SU-DHL-6 (cell line): ENCODE measurements around the gene FNTB.

ENCODE experiments used
- H2AFZ ChIP-seq: fragments of 200-600 bp; sonication (generic); 2 replicates; pipeline ENCODE4 v1.6.1; 2014; ENCODE audit warnings: low read depth, mild to moderate bottlenecking, moderate library complexity, mixed read lengths, antibody characterized with exemption, low read length; ENCODE audit not compliant: severe bottlenecking
- H3F3A ChIP-seq: fragments of 200-600 bp; shearing (Covaris generic); 2 replicates; pipeline ENCODE4 v1.6.0; 2016; ENCODE audit warnings: antibody characterized with exemption, mild to moderate bottlenecking; ENCODE audit not compliant: insufficient read depth
- H3K27ac ChIP-seq: fragments of 200-600 bp; sonication (generic); 2 replicates; pipeline ENCODE4 v1.5.1; 2016; ENCODE audit warnings: low read depth, mild to moderate bottlenecking, low read length, moderate library complexity, mixed read lengths
- H3K27me3 ChIP-seq: fragments of 200-600 bp; sonication (generic), shearing (Covaris generic); 2 replicates; pipeline ENCODE4 v1.6.0; 2014; ENCODE audit warnings: mild to moderate bottlenecking, low read length
- H3K36me3 ChIP-seq: fragments of 200-600 bp; sonication (generic); 2 replicates; pipeline ENCODE4 v1.6.1; 2014; ENCODE audit warnings: mild to moderate bottlenecking, low read length, mixed read lengths
- H3K4me2 ChIP-seq: fragments of 300-600, 200-600 bp; shearing (Covaris generic), sonication (generic); 2 replicates; pipeline ENCODE4 v1.6.0; 2014; ENCODE audit warnings: low read length, low read depth, mild to moderate bottlenecking; ENCODE audit not compliant: poor library complexity, severe bottlenecking
- H3K4me3 ChIP-seq: fragments of 200-600 bp; sonication (generic); 2 replicates; pipeline ENCODE4 v1.5.1; 2014; ENCODE audit warnings: antibody characterized with exemption, low read length, mild to moderate bottlenecking, mixed read lengths; ENCODE audit not compliant: insufficient read depth, poor library complexity, severe bottlenecking
- H3K79me2 ChIP-seq: fragments of 200-600 bp; sonication (generic); 2 replicates; pipeline ENCODE4 v1.6.1; 2014; ENCODE audit warnings: mild to moderate bottlenecking, low read length, moderate library complexity; ENCODE audit not compliant: insufficient read depth
- H3K9ac ChIP-seq: fragments of 200-600 bp; sonication (generic); 2 replicates; pipeline ENCODE4 v1.7.0; 2014; ENCODE audit warnings: mild to moderate bottlenecking, low read length
- H3K9me2 ChIP-seq: fragments of 200-600 bp; sonication (generic); replicated peaks from 2 replicates; pipeline ENCODE4 v1.6.1; 2014; ENCODE audit warnings: low read length; ENCODE audit not compliant: insufficient read depth
- H3K9me3 ChIP-seq: fragments of 200-600 bp; sonication (generic); 2 replicates; pipeline ENCODE4 v1.6.1; 2014; ENCODE audit warnings: low read length, mixed read lengths; ENCODE audit not compliant: insufficient read depth
- H4K20me1 ChIP-seq: fragments of 200-600 bp; sonication (generic); 2 replicates; pipeline ENCODE4 v1.6.1; 2014; ENCODE audit warnings: low read depth, mild to moderate bottlenecking, antibody characterized with exemption, low read length, moderate library complexity, mixed read lengths
- EZH2phosphoT487 ChIP-seq: fragments of 200-600 bp; sonication (generic), shearing (Covaris generic); conservative IDR thresholded peaks from 2 replicates; pipeline ENCODE4 v1.6.1; 2018; ENCODE audit warnings: mild to moderate bottlenecking, antibody characterized with exemption, low read length, moderate library complexity, mixed read lengths
- TF ChIP-seq, protein P1 (sequence below): fragments of 200-600 bp; sonication (generic); IDR thresholded peaks from one replicate; pipeline ENCODE4 v1.5.1; 2017; ENCODE audit warnings: antibody characterized with exemption, mild to moderate bottlenecking, low read length, moderate library complexity; ENCODE audit not compliant: insufficient read depth, poor library complexity, severe bottlenecking

The FNTB gene

DNA sequence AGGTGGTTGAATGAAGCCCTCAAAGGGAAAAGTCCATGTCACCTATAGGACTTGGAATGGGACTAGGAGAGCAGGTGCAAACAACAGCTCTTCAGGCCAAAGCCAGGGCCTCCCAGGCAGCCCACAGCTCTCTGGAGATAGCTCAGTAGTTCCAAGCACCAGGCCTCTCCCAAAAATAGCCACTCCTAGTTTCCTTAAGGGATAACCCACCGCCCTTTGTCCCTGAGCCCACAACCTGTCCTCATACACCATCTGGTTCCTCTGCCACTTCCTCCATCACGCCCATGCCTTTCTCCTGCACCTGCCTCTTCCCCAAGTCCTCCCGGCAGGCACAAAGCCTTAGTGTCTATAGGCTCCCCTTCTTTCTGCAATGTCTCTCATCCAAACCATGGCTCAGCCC lies 16.7 kb upstream of the FNTB start:
- no peak overlapping the region for H2AFZ ChIP-seq
- H3K27ac ChIP-seq = no peak overlapping the region
- H4K20me1 ChIP-seq = no peaks in the 10 kb centered on the region
- no peak overlapping the region for H3K4me3 ChIP-seq
- no peaks in the 10 kb centered on the region for H3K79me2 ChIP-seq
- TF ChIP-seq, protein P1, sequence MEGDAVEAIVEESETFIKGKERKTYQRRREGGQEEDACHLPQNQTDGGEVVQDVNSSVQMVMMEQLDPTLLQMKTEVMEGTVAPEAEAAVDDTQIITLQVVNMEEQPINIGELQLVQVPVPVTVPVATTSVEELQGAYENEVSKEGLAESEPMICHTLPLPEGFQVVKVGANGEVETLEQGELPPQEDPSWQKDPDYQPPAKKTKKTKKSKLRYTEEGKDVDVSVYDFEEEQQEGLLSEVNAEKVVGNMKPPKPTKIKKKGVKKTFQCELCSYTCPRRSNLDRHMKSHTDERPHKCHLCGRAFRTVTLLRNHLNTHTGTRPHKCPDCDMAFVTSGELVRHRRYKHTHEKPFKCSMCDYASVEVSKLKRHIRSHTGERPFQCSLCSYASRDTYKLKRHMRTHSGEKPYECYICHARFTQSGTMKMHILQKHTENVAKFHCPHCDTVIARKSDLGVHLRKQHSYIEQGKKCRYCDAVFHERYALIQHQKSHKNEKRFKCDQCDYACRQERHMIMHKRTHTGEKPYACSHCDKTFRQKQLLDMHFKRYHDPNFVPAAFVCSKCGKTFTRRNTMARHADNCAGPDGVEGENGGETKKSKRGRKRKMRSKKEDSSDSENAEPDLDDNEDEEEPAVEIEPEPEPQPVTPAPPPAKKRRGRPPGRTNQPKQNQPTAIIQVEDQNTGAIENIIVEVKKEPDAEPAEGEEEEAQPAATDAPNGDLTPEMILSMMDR = no peak
- TF ChIP-seq EZH2phosphoT487 = no peak
- H3K4me2 ChIP-seq = no peak overlapping the region
- H3K27me3 ChIP-seq = no peaks in the 10 kb centered on the region
- no peaks in the 10 kb centered on the region for H3F3A ChIP-seq
- no peaks in the 10 kb centered on the region for H3K36me3 ChIP-seq
- no peaks in the 10 kb centered on the region for H3K9me2 ChIP-seq
- no peaks in the 10 kb centered on the region for H3K9me3 ChIP-seq
- no peak overlapping the region for H3K9ac ChIP-seq

DNA sequence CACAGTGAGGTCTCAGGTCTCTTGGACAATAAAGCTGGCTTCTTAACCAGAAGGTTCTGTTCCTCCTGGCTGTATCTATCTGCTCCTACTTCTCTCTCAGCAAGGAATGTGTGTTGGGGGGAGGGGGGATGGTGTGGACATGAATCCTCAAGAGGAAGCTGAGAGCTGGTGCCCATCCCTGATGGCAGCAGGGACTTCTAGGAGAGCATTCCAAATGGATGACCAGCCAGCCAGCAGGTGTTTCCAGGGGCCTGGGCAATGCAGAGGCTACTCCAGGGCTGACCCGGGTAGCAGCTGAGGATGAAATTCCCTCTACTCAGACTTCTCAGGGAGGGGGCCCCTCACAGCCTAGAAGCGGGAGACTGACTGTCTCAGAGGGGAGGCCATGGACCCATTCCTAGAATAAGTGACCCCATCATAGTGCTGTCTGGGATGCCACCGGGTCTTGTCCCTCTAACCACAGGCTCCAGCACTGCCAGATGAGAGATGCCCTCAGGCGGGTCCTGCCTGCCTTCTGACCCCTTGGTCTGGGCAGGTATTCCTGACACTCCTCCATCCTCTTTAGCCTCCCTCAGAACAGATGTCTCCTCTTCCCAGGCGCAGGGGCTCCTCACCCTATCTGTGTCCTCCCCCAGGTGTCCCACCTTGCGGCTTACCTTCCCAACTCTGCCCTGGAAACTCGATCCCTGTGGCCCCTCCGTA lies 15.8 kb upstream of the FNTB start:
- H2AFZ ChIP-seq = no peak overlapping the region
- H3K9me2 ChIP-seq = no peaks in the 10 kb centered on the region
- H3K4me2 ChIP-seq = no peak overlapping the region
- H3K27me3 ChIP-seq = no peaks in the 10 kb centered on the region
- H3F3A ChIP-seq = no peaks in the 10 kb centered on the region
- H4K20me1 ChIP-seq = no peaks in the 10 kb centered on the region
- no peak for TF ChIP-seq EZH2phosphoT487
- TF ChIP-seq, protein P1 = no peak
- no peak overlapping the region for H3K27ac ChIP-seq
- H3K9ac ChIP-seq = no peak overlapping the region
- no peak overlapping the region for H3K4me3 ChIP-seq
- no peaks in the 10 kb centered on the region for H3K9me3 ChIP-seq
- H3K79me2 ChIP-seq = no peaks in the 10 kb centered on the region
- no peaks in the 10 kb centered on the region for H3K36me3 ChIP-seq

DNA sequence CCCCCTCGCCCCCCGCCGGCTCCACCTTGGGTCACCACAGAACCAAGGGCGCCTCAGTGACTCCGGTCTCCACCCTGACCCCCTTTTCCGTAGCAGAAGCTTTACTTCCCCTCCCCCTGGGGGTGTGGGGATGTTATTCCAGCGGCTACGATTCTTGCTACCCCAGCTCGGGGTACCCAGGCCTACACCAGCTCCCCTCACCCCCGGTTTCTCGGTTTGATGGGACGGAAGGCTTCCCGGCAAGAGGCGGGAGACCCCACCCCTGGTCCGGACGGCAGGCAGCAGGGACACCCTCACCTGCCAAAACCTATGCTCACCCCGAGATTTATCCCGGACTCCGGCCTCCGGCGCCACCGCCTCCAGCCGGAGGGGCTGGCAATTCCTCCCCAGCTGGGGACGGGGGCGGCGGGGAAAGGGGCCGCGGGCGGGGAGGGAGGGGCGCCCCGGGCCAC lies 15.2 kb upstream of the FNTB start:
- Histone ChIP-seq H3K9me3 (no peaks in the 10 kb centered on the region), H3F3A (no peaks in the 10 kb centered on the region), H3K36me3 (no peaks in the 10 kb centered on the region), H4K20me1 (no peaks in the 10 kb centered on the region), H3K27me3 (no peaks in the 10 kb centered on the region), H3K4me2 (peak overlapping the region; percentile 53), H3K9ac (peak overlapping the region; percentile 43; the same call in 1 of the 2 replicates), H3K79me2 (no peaks in the 10 kb centered on the region), H3K9me2 (no peaks in the 10 kb centered on the region), H3K27ac (no peak overlapping the region), H3K4me3 (peak overlapping the region; percentile 40), H2AFZ (no peak overlapping the region)
- TF ChIP-seq, protein P1 = no peak
- TF ChIP-seq EZH2phosphoT487 = no peak
